Measurements from ENCODE around the gene SPATA24.
"Not testable (repeated sequence)": the region's sequence is repeated elsewhere in the genome, so short reads cannot be mapped to it uniquely, and the experiment has no call there.

Gene SPATA24

DNA sequence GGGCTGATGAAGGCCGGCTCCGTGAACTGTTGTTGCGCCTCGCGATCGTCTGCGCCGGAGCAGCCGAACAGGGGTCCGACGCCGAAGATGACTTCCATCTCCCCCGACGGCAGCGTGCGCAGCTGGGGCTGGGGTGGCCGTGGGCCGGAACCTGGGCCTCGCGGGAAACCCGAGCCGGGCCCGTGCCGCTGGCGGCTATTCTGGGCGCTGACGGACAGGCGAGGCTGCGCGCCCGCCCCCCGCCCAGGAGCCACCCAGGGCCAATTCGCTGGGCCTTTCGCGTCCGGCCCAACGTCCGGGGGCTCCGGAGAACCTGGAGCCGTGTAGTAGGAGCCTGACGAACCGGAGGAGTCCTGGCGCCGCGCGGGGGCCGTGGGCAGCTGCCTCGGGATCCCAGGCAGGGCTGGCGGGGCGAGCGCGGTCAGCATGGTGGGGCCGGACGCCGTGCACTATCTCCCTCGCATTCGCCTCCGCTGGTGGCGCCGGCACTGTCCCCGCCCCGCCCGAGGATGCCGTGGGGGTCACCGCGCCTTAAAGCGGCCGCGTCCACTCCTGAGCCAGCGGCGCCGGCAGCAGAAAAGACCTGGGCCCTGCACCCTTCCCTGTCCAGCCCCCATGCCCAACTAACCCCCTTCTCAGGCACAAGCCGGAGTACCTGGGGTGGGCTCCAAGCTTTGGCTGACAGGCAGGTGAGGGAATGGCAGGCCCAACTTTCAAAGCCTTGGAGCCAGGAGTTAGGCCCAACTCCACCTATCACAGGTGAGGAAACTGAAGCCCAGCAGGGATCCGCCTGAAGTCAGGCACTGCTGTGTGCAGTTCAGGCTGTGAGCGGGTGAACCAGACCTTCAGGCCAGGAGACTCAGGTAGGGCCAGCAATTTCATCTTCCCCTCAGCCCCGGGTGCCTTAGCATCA is 9.0 kb downstream of the SPATA24 start, which contains the start of gene PROB1:
Gene PROB1, minus strand, starts transcription at position 451 of the 913 bp plus-strand sequence. Its CDS starts 23 bp downstream, at position 428.
- DNase-seq (ENCODE audit: low spot score) = no peak

DNA sequence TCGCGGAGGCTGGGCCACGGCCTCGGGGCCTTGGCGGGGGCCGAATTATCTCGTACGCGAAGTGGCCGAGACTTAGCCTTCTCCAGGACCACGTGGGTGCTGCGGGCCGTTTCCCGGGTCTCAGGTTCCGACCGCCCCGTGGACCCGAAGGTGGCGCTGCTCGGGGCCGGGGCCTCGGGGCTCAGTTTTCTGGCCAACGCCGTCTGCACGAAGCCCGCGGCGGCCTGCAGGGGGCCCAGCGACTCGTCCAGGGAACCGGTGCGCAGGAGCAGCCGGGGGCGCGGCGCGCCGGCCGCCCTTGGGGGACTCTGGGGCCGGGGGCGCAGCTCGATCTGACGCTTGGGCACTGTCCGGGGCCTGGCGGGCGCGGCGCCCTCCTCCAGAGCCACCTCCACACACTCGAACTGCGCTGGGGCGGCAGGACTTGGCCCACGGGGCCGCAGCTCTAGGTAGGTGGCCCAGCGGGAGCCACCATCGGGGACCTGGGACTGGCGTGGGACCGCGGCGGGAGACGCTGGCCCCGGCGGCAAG is 9.7 kb downstream of the SPATA24 start:
- peak; percentile 68 for DNase-seq (ENCODE audit: low spot score)

DNA sequence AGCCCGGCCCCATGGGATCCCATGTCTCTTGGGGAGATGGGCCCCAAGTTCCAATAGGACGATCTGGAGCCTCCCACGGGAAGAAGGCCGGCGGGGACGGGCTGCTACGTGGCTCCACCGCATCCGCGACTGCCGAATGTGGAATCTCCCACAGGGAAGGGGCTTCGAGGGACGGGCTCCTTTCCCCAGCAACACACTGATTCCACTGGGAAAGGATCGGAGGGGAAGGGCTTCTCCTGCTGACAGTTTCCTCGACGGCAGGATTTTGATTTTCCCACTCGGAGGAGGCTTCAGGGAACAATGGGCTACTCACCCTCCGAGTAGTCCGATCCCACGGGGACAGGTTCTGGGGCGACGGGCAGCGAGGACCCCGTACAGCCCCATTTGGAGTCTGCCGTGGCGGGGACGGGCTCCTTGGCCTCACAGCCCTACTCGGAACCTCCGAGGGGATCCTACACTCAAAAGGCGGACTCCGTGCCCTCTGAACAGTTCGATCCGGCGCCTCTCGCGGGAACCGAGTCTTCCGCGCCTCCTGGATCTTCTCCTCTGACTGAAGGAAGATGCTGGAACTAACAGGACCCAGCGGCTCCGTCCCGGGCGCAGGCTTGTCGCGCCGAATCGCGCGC is 10.3 kb downstream of the SPATA24 start:
- peak; percentile 30 for DNase-seq (ENCODE audit: low spot score)

DNA sequence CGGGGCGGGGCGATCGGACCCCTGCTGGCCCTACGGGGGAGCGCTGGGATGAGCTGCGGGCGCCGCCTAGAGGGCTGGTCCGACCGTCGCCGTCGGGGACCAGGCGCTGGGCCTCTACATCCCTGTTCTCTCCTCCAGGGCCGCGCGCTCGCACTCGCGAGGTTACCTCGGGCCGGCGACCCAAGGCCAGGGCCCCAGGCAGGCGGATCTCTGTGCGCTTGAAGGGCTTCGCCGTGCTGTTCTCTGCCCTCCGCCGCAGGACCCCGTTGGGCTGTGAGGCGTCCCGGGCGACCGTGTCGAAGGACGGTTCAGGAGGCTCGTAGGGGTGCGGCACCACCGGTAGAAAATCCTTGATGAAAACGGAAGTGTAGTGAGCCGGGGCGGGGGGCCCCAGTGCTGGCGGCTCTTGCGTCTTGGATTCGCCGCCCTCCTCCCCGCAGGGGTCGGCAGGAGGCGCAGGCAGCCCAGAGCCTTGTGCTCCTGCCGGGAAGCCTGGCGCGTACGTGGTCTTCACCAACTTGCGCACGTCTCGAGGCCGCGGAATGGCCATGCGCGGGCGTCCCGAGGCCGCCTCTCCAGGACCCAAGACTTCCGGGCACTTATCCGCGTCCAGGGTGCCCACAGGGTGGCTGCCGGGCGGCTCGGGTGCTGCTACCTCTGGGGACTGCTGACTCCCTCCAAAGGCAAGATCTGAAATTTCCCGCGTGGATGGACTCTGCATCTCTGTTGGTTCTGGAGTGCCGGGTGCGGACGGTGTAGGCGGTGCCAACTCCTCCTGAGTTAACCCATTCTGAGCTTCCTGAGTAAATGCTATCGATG is 11.0 kb downstream of the SPATA24 start:
- peak; percentile 80 for DNase-seq (ENCODE audit: low spot score)

DNA sequence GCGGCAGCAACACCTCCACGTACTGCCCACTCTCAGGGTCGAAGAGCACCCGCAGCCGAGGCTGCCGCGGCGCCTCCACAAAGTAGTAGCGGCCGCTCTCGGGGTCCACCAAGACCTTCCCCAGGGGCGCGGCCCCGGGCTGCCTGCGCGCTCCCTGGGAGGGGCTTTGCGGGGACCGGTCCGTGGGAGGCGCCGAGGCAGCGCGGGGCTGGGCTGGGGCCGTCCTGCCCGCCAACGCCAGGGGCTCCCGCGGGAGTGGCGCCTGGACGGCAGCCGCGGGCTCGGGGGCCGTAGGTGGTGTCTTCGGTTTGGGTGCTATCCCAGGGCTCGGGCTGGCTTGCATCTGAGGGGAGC is 11.6 kb downstream of the SPATA24 start:
- DNase-seq (ENCODE audit: low spot score) = no peak

DNA sequence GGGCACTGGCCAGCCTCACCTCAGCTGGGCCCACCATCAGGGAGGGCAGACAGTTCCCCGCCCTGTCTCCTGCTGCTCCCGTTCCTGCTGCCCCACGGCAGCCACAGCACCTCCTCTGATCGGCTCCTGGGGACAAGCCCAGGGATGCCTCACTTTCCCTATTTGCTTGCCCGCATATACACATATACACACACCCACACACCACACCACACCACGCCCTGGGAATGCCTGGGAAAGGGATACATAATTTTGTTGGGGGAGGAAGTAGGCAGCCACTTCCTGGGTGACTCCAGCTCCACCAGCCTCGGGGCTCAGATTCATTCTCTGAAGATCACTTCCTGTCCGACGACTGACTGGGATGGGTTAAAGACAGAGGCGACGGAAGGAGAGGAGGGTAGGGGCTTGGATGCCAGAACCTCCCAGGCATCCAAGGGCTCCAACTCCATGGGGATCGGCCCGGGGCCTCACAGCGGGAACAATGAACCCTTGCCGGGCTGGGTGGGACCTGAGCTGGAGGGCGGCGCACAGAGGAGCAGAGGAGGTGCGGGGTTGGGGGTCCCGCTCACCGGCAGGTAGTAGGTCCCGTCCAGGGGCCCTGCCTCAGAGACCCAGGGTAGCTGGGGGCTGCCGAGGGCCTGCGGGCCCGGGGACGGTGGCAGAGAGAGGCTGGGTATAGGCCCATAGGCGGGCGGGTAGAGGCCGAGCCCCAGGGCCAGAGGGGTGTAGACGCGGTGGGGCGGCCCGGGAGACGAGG is 12.1 kb downstream of the SPATA24 start:
- DNase-seq (ENCODE audit: low spot score) = no peak

DNA sequence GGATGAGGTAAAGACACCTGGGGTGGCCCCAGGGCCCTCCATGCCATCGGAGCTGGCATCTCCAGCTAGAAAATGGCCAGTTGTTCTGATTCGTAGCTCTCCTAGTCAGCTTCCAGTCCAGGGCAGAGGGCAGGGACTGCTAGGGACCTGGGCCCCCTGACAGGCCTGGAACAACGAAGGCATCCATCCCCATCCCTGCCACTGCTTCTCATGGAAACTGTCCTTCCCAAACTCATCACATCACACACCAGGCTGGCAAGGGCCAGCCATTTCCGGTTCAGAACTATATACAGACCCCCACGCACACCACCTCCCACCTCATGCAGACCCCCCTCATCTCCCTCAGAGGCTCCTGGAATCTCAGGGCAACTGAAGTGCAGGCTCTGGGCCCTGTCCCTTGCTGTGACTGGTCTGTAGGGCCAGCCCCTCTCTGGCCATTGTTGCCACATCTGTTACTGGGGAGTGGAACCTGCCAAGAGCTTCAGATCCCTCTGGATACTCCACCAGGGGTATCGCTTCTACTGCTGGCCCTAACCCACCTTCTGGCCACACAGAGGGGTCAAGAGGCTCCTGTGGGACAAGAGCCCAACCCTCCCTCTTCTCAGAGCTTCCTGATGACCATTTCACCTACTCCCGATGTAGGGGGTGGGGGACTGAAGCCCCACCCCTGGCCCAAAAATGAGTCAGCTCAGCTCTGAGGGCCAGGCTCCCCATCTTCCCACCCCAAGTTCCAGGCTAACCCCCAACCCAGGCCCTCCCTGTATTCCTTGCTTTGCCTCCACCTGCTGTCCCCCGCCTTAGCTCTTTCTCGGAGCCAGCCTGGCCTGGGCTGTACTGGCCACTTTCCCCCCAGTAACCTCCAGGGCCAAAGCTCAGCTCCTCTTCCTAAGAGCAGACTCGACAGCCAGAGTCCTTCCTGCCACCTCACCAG is 13.0 kb downstream of the SPATA24 start:
- no peak for DNase-seq (ENCODE audit: low spot score)

DNA sequence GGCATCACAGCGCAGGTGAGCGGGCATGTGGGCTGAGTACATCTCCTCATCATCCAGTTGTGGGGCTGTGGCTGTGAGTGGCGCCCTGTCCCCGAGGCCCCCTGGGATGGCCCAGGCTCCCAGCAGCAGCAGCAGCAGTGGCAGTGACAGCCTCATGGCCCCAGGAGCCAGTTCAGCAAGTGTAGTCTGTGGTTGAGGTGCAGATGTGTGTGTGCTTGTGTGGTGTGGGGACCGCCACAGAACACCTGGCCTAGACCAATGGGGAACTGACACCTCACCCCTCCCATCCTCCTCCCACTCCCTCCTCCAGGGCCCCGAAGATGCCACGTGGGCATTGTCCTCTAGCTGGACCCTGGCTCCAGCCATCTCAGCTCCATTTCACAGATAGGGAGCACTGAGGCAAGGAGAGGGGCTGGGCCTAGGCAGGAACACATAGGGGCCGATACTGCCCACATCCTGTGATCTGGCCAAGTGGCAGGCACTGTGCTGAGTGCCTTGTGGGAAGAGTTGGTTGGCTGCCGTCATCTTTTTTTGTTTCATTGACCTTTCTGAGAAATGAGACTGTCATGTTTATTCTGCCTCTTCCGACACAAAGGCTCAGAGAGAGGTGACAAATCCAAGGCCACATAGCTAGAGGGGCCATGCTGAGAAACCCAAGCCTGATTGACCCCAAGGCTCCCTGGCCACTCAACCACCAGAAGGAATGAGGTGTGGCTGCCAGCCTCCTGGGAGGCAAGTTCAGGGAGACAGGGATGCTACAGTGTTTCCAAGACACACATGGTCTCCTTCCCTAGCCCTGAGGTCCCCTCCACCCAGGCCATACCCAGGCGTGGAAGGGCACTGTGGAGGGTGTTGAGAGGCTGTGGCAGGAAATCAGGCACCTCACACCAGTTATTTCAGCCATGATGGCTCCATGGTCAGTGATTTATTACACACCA is 13.9 kb downstream of the SPATA24 start, which contains the start of gene MZB1:
Gene MZB1, minus strand, starts transcription at position 213 of the 938 bp plus-strand sequence. Its CDS starts 57 bp downstream, at position 156.
- DNase-seq (ENCODE audit: low spot score) = no peak

DNA sequence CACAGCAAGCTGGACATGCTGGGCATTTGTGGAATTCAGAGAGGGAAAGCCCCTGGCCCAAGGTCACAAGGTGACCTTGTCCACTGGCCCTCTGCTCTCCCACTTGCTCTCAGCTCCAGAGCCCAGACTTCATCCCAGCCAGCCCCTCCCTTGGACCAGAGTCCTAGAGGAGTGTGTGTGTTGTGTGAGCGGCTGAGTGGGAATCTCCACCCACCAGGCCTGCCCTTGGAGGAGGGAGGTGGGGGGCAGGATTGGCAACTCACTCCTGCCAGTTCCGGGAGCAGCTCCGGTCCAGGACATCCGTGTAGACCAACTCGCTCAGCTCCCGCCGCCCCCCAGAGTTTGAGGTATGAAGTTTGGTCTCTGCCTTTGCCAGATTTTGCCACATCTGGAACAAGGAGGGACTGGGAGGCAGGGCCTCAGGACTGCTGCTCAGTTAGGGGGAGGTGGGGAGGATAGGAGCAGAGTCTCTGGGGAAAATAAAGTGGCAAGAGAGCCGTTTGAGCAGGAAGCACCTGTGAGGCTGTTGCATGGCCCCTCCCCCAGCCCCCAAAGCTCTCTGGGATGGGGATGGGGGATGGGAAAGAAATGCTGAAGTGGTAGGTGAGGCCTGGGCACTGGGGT is 15.6 kb downstream of the SPATA24 start:
- DNase-seq (ENCODE audit: low spot score) = peak; percentile 55

DNA sequence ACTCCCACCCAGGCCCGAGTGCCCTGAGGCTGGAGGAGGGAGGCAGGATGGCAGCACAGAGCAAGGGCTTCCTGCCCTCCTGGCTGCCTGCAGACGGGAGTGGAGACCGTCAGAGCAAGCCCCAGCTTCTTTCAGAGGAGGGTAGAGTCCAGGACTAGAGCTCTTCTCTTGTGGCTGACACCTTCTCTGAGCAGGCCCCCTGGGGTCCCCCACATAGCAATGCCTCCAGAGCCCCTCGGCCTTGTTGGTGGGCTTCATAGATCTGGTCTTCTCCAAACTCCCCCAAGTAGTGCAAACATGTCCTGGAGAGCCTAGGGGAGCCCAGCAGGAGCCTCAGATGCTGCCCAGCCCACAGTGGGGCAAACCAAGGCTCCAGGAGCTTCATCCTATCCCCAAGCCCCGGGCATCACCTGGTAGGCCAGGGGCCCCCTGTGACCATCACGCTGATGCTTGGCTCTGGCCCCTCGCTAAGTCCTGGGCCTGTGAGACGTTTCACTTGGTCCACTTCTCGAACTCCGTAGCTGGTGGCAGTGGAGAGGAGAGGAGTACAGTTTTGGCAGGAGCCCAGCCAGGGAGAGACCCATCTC is 16.2 kb downstream of the SPATA24 start:
- no peak for DNase-seq (ENCODE audit: low spot score)

DNA sequence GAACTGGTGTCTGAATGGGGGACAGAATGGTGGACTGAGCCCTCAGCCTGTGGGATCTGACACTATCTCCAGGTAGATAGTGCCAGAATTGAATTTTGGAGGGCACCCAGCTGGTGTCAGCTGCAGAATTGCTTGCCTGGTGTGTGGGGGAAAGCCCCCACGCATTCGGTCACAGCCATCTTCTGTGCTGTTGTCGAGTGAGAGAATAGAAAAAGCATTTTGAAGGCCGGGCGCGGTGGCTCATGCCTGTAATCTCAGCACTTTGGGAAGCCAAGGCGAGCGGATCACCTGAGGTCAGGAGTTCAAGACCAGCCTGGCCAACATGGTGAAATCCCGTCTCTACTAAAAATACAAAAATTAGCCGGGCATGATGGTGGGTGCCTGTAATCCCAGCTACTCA is 16.9 kb downstream of the SPATA24 start:
- not testable (repeated sequence) for DNase-seq (ENCODE audit: low spot score)

DNA sequence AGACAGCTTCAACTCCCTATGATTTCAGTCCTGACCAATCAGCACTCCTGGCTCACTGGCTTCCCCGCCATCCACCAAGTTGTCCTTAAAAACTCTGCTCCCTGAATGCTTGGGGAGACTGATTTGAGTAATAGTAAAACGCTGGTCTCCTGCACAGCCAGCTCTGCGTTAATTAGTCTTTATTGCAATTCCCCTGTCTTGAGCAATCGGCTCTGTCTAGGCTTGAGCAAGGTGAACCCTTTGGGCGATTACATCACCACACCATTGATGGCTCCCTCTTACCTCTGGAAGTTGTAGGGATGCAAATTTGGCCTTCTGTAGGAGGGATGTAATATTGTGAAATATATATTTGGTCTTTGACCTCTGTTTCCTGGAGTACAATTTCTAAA is 17.8 kb downstream of the SPATA24 start:
- no peak for DNase-seq (ENCODE audit: low spot score)

DNA sequence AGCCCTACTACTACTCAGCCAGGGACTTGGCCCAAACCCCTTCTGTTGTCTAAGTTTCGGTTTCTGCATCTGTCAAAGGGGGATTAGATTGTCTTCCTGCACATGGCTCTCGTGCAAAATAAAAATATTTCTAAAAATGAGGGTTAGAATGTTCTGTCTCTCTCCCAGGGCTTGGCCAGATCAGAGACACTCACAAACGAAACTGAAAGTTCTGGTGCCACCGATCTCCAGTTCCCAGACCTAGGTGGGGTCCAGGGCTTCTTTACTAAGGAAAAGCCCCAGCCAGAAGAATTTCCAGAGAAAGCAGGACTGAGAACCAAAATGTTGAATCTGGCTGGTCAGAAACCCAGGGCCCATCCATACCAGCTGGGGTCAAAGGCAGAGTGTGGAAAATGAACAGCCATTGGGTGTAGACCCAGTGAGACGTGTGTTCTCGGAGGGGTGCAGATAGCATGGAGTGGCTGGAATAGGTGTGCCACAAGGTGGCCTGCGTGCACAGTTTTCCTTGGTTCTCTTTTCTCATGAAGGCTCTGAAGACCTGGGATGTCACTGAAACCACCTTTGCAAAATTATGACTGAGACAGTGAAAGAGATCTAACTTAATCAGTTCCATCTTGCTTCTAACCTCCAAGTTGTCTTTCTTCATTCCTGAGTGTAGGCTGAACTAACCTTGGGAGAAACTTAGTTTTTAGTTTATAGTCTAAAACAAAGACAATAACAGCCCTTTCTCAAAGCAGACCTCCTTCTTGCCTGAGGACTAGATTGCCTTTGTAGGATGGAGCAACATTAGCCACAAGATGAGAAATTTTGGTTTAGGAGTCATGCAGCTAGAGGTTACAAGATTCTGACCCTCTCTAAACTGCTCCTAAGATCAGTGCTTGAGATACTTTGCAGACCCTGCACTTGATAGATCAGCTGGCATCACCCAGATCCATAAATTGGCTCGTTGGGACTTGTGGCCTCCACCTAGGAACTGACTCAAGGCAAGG is 18.5 kb downstream of the SPATA24 start:
- peak; percentile 62 for DNase-seq (ENCODE audit: low spot score)

DNA sequence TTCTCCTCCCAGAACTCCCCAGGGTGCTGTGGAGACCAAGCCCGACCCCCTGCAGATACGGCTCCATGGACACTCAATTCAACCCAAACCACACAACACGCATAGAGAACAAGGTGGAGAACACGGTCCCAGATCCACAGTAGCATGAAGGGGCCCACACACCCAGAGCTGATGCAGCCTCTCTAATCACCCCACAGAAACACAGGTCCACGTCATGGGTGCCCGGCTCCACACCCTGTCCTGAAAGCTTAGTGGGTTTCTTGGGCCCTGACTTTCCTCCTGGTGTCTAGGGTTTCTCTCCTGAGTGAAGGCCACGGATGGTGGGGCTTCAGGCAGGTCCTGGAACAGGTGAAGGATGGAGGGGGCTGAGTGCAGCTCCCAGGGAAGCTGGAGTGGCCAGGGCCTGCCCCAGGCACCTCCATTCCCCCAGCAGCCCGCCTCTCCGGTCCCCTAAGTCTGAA is 19.3 kb downstream of the SPATA24 start:
- DNase-seq (ENCODE audit: low spot score) = no peak

DNA sequence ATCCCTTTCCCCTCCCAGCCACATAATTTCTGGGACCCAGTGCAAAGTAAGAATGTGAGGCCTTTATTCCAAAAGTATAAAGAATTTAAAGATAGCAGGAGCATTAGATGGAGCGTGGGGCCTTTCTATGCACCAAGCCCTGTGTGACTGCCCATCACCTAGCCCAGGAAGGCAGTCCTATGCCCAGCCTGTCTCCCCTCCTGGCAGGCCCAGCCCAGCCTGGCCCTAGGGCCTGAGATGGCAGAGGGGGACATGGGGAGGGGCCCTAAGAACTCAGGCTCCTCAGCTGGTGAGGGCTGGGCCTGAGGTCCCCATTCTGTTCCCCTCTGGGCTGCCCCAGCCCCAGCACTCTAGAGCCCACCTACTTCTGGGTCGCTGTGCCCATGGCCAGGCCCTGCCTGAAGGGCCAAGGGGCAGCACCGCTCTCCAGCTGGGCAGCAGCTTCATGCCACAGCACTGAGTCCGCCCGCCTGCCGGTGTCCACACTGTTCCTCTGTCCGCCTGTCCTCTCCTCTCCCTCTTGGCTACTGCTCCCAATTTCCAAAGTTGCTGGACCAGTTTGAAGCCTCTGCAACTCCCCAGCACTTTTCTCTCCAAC is 19.8 kb downstream of the SPATA24 start:
- no peak for DNase-seq (ENCODE audit: low spot score)

DNA sequence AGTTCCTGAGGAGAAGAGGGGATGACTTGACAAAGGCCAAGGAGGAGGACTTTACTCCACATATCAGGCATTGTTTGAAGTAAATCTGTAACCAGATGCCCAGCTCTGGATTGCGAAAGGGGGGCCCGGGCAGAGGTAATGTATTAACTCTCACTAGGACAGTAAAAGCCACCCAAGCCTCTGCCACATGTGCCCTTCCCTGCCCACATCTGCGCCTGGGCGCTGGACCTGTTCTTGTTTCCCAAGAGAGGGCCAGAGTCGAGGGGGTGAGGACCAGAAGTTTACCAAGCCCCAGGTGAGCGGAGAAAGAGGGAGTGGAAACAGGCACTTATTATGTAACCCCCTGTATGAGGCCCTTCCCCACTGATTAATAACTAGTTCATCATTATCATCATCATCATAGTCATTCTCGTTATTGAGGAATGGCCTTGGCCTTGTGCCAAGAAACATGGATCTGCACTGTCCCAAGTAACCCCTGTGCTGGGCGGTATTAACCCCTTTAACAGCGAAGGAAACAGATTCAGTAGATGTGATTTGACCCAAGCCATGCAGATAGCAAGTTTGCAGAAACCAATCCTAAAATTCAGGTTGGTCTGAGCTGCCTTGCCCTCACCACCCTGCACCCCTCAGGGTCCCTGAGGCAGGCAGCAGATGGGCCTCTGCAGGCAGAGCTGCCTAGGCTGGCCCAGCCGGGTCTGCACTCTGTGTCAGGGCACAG is 20.5 kb downstream of the SPATA24 start, which contains the start of gene SLC23A1:
Gene SLC23A1, minus strand, starts transcription at position 23 of the 718 bp plus-strand sequence. CDS start 44 bp downstream, outside the sequence.
- DNase-seq (ENCODE audit: low spot score) = no peak

All from GM03348 (cell line).